Hepatocyte (in vitro differentiated cells): Measurements from ENCODE around the gene MUC4. TPM values are rescaled to one million over a fixed set of nuclear protein-coding genes. Genes with fewer than 3 reads are reported as not detected.

Source experiments
- DNase-seq: peaks from one replicate; pipeline ENCODE4 v3.0.0-alpha.2; 2016; ENCODE audit warnings: low spot score
- H2AFZ ChIP-seq: fragments of 200-600 bp; sonication (generic); 2 replicates; pipeline ENCODE4 v1.6.0; 2016; ENCODE audit warnings: antibody characterized with exemption, mild to moderate bottlenecking
- H3K27ac ChIP-seq: fragments of 200-600 bp; sonication (generic); 2 replicates; pipeline ENCODE4 v1.5.1; 2016; ENCODE audit warnings: mild to moderate bottlenecking
- H3K27me3 ChIP-seq: fragments of 200-600 bp; sonication (generic); 2 replicates; pipeline ENCODE4 v1.6.1; 2016
- H3K36me3 ChIP-seq: fragments of 200-600 bp; sonication (generic); replicated peaks from 2 replicates; pipeline ENCODE4 v1.5.1; 2016; ENCODE audit warnings: low read depth; ENCODE audit not compliant: insufficient read depth
- H3K4me1 ChIP-seq: fragments of 200-600 bp; sonication (generic); 2 replicates; pipeline ENCODE4 v1.5.1; 2016; ENCODE audit warnings: mild to moderate bottlenecking, moderate library complexity; ENCODE audit not compliant: insufficient read depth
- H3K4me2 ChIP-seq: fragments of 200-600 bp; sonication (generic); 2 replicates; pipeline ENCODE4 v1.6.0; 2016
- H3K4me3 ChIP-seq: fragments of 200-600 bp; sonication (generic); 2 replicates; pipeline ENCODE4 v1.5.1; 2016; ENCODE audit warnings: mild to moderate bottlenecking
- H3K79me2 ChIP-seq: fragments of 200-600 bp; sonication (generic); 2 replicates; pipeline ENCODE4 v1.6.0; 2017; ENCODE audit warnings: mild to moderate bottlenecking
- H3K9me2 ChIP-seq: fragments of 200-600 bp; sonication (generic); replicated peaks from 2 replicates; pipeline ENCODE4 v1.6.0; 2017; ENCODE audit warnings: mild to moderate bottlenecking; ENCODE audit not compliant: insufficient read depth
- H3K9me3 ChIP-seq: fragments of 200-600 bp; sonication (generic); 2 replicates; pipeline ENCODE4 v1.5.1; 2016; ENCODE audit warnings: low read depth, mild to moderate bottlenecking
- H4K20me1 ChIP-seq: fragments of 200-600 bp; sonication (generic); 2 replicates; pipeline ENCODE4 v1.6.0; 2016; ENCODE audit warnings: mild to moderate bottlenecking; ENCODE audit not compliant: insufficient read depth, poor library complexity, severe bottlenecking
- EZH2 ChIP-seq: fragments of 200-600 bp; sonication (generic); IDR thresholded peaks from 2 replicates; pipeline ENCODE4 v1.6.1; 2016; ENCODE audit warnings: antibody characterized with exemption, mild to moderate bottlenecking, borderline replicate concordance
- EZH2phosphoT487 ChIP-seq: fragments of 200-600 bp; sonication (generic); IDR thresholded peaks from one replicate; pipeline ENCODE4 v1.6.1; 2018; ENCODE audit warnings: antibody characterized with exemption, mild to moderate bottlenecking, low read depth, moderate library complexity; ENCODE audit not compliant: unreplicated experiment, severe bottlenecking
- WGBS: methylation state at CpG from one replicate; pipeline ENCODE4 v1.1.6; 2016; ENCODE audit warnings: low lambda C conversion rate; ENCODE audit errors: missing lambda C conversion rate; 5-methylcytosine and 5-hydroxymethylcytosine counted together
- polyA plus RNA-seq: library from polyadenylated mRNA; unstranded; fragments of >200 nt; fragmentation: Nextera tagmentation; extraction: Ambion mirVana; gene quantifications from 2 replicates; pipeline ENCODE4 v1.2.1, GENCODE V29; 2016
- total RNA-seq: library from RNA; depleted of rRNA; stranded (reverse); fragments of >200 nt; gene quantifications from 2 replicates; pipeline ENCODE4 v1.2.3, GENCODE V29; 2014
- TF ChIP-seq, protein P1 (sequence below): fragments of 200-600 bp; sonication (generic); IDR thresholded peaks from 2 replicates; pipeline ENCODE4 v1.5.1; 2016; ENCODE audit warnings: antibody characterized with exemption, mild to moderate bottlenecking; ENCODE audit not compliant: poor library complexity

Gene MUC4
- total and polyA plus RNA-seq, 2 experiments from 2014 or later = 0.89 to 1.7 TPM

DNA sequence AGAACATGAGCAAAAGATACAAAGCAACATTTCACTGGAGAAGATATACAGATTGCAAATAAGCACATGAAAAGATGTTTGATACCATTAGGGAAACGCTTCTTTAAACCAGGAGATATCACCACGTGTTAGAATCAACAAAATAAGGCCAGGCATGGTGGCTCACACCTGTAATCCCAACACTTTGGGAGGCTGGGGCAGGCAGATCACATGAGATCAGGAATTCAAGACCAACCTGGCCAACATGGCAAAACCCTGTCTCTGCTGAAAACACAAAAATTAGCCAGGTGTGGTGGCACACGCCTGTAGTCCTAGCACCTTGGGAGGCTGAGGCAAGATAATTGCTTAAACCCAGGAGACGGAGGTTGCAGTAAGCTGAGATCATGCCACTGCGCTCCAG is 111.4 kb downstream of the MUC4 start:
- Histone ChIP-seq H3K9me3 (no peaks in the 10 kb centered on the region), H4K20me1 (no peaks in the 10 kb centered on the region), H3K27ac (no peak overlapping the region), H3K4me3 (no peak overlapping the region), H3K9me2 (no peaks in the 10 kb centered on the region), H3K4me2 (no peak overlapping the region), H3K27me3 (no peaks in the 10 kb centered on the region), H2AFZ (no peak overlapping the region), H3K36me3 (no peaks in the 10 kb centered on the region), H3K79me2 (no peaks in the 10 kb centered on the region), H3K4me1 (no peaks in the 10 kb centered on the region)
- DNase-seq = no peak
- WGBS = 86% methylated on average over 5 of the region's 5 CpGs
- TF ChIP-seq EZH2 (no peak), EZH2phosphoT487 (no peak)
- TF ChIP-seq, protein P1, sequence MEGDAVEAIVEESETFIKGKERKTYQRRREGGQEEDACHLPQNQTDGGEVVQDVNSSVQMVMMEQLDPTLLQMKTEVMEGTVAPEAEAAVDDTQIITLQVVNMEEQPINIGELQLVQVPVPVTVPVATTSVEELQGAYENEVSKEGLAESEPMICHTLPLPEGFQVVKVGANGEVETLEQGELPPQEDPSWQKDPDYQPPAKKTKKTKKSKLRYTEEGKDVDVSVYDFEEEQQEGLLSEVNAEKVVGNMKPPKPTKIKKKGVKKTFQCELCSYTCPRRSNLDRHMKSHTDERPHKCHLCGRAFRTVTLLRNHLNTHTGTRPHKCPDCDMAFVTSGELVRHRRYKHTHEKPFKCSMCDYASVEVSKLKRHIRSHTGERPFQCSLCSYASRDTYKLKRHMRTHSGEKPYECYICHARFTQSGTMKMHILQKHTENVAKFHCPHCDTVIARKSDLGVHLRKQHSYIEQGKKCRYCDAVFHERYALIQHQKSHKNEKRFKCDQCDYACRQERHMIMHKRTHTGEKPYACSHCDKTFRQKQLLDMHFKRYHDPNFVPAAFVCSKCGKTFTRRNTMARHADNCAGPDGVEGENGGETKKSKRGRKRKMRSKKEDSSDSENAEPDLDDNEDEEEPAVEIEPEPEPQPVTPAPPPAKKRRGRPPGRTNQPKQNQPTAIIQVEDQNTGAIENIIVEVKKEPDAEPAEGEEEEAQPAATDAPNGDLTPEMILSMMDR = no peak

DNA sequence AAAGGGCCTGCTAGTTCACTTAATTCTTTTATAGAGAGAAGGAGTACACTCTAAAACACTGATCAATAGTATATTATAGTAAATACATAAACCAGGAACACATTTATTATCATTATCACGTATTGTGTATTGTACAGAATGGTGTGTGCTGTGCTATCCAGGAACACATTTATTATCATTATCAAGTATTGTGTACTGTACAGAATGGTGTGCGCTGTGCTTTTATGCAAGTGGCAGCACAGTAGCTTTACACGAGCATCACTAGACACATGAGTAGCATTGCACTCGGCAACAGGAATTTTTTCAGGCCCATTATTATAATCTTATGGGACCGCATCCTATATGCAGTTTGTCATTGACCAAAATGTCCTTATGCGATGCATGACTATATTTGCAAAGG is 111.9 kb downstream of the MUC4 start:
- TF ChIP-seq EZH2 (no peak), EZH2phosphoT487 (no peak)
- TF ChIP-seq, protein P1 = no peak
- H3K79me2 ChIP-seq = no peaks in the 10 kb centered on the region
- no peaks in the 10 kb centered on the region for H3K36me3 ChIP-seq
- no peak overlapping the region for H2AFZ ChIP-seq
- H3K4me1 ChIP-seq = no peaks in the 10 kb centered on the region
- 83% methylated on average over 6 of the region's 6 CpGs for WGBS
- no peaks in the 10 kb centered on the region for H4K20me1 ChIP-seq
- H3K27ac ChIP-seq = no peak overlapping the region
- no peak for DNase-seq
- H3K27me3 ChIP-seq = no peaks in the 10 kb centered on the region
- no peaks in the 10 kb centered on the region for H3K9me3 ChIP-seq
- no peak overlapping the region for H3K4me3 ChIP-seq
- H3K4me2 ChIP-seq = no peak overlapping the region
- H3K9me2 ChIP-seq = no peaks in the 10 kb centered on the region

- Histone ChIP-seq H3K36me3 (no peaks in the 10 kb centered on the region), H3K27me3 (no peaks in the 10 kb centered on the region), H3K79me2 (no peaks in the 10 kb centered on the region), H4K20me1 (no peaks in the 10 kb centered on the region), H2AFZ (no peak overlapping the region), H3K4me2 (no peak overlapping the region), H3K27ac (no peak overlapping the region), H3K4me1 (no peaks in the 10 kb centered on the region), H3K9me2 (no peaks in the 10 kb centered on the region), H3K9me3 (no peaks in the 10 kb centered on the region), H3K4me3 (no peak overlapping the region)
- 94% methylated on average over 2 of the region's 2 CpGs for WGBS
- no peak for DNase-seq
- TF ChIP-seq, protein P1 = no peak
- TF ChIP-seq EZH2phosphoT487 (no peak), EZH2 (no peak)
These were observed 112.3 kb downstream of the MUC4 start for GRCh38 chr3:195699388-195699771.
